Ovary (tissue), 3 donors: ENCODE results near the gene MRPL58.
"Not testable (repeated sequence)": the region's sequence is repeated elsewhere in the genome, so short reads cannot be mapped to it uniquely, and the experiment has no call there.

Experiments used
- CTCF ChIP-seq, 3 donors: fragments of 450-650 bp in 2 of 3; fragments of 200-600 bp in 1 of 3; IDR thresholded peaks; one replicate each; pipeline versions ENCODE4 v1.5.1 to v1.8.0; 2016 to 2022; ENCODE audit warnings: antibody characterized with exemption in 3 of 3, mild to moderate bottlenecking in 1 of 3
- EP300 ChIP-seq: sonication (generic); formaldehyde crosslinking; IDR thresholded peaks from one replicate; pipeline ENCODE4 v1.6.1; 2017; ENCODE audit warnings: antibody characterized with exemption
- POLR2A ChIP-seq: fragments of 450-650 bp; IDR thresholded peaks from one replicate; pipeline ENCODE4 v1.6.1; 2017; ENCODE audit warnings: antibody characterized with exemption, mild to moderate bottlenecking, moderate library complexity
- donor health status: DM: no; HTN: no; CAD: no.

- TF ChIP-seq EP300; CTCF (IDR thresholded peaks at IDR 0.05); POLR2A: not testable (repeated sequence)
These were observed 43.0 kb upstream of the MRPL58 start for GRCh38 chr17:74969501-74969900.
